Esophagus muscularis mucosa (tissue), 3 donors: ENCODE data around the gene SCARF2.

Source experiments
- CTCF ChIP-seq, 3 experiments: fragments of 200-600 bp in 2 of 3; fragments of 450-650 bp in 1 of 3; sonication (generic) in 2 of 3; IDR thresholded peaks; one replicate each; pipeline ENCODE4 v1.5.1; 2017 to 2019; ENCODE audit warnings: antibody characterized with exemption in 3 of 3, mild to moderate bottlenecking in 2 of 3, moderate library complexity in 1 of 3
- POLR2A ChIP-seq: fragments of 450-650 bp; IDR thresholded peaks from one replicate; pipeline ENCODE4 v1.6.1; 2017; ENCODE audit warnings: antibody characterized with exemption, moderate library complexity, mild to moderate bottlenecking, low read depth
- POLR2AphosphoS5 ChIP-seq, 2 donors: sonication (generic); formaldehyde crosslinking; IDR thresholded peaks; one replicate each; pipeline ENCODE4 v1.6.1; 2017; ENCODE audit warnings: antibody characterized with exemption in 2 of 2

GRCh38 chr22:20421507-20421874 is 16.1 kb downstream of the SCARF2 start:
- no peak for TF ChIP-seq POLR2AphosphoS5 (IDR thresholded peaks at IDR 0.05)
- TF ChIP-seq CTCF (IDR thresholded peaks at IDR 0.05), result no peak
- no peak for TF ChIP-seq POLR2A
